NCI-H146 treated with DMSO at 0.1 percent for 48 hours (cell line): Measurements from ENCODE around the gene DUSP22.

ENCODE experiments used
- DNase-seq: peaks from one replicate; lab custom pipeline; 2025; ENCODE audit not compliant: unreplicated experiment; lab: John Stamatoyannopoulos, UW

DUSP22 gene

GRCh38 chr6:336159-337114, 44.1 kb downstream of the DUSP22 start:
- DNase-seq: no peak

- no peak for DNase-seq
These were observed 45.6 kb downstream of the DUSP22 start for GRCh38 chr6:337805-338368.

GRCh38 chr6:338815-339262, 46.6 kb downstream of the DUSP22 start:
- no peak for DNase-seq

GRCh38 chr6:339480-339879, 47.2 kb downstream of the DUSP22 start:
- no peak for DNase-seq

- no peak for DNase-seq
These were observed 48.1 kb downstream of the DUSP22 start for GRCh38 chr6:340186-340955.

GRCh38 chr6:340991-341827, 48.9 kb downstream of the DUSP22 start:
- DNase-seq: no peak

GRCh38 chr6:341914-342831, 49.9 kb downstream of the DUSP22 start:
- DNase-seq: no peak

- no peak for DNase-seq
These were observed 50.5 kb downstream of the DUSP22 start for GRCh38 chr6:342832-343179.

- no peak for DNase-seq
These were observed 51.1 kb downstream of the DUSP22 start for GRCh38 chr6:343226-343935.

- no peak for DNase-seq
These were observed 51.9 kb downstream of the DUSP22 start for GRCh38 chr6:343960-344815.

- no peak for DNase-seq
These were observed 52.6 kb downstream of the DUSP22 start for GRCh38 chr6:344816-345340.

- no peak for DNase-seq
These were observed 53.6 kb downstream of the DUSP22 start for GRCh38 chr6:345747-346385.

GRCh38 chr6:346386-347030, 54.2 kb downstream of the DUSP22 start:
- no peak for DNase-seq

GRCh38 chr6:347232-347631, 54.9 kb downstream of the DUSP22 start:
- no peak for DNase-seq

- DNase-seq: no peak
These were observed 55.9 kb downstream of the DUSP22 start for GRCh38 chr6:347951-348859.

- DNase-seq: no peak
These were observed 56.6 kb downstream of the DUSP22 start for GRCh38 chr6:348860-349396.
